Neural cell (in vitro differentiated cells): ENCODE results near the gene HPS4. TPM values are rescaled to one million over a fixed set of nuclear protein-coding genes. Genes with fewer than 3 reads are reported as not detected.

ENCODE experiments used
- H2AFZ ChIP-seq: fragments of 200-600, 300-800 bp; sonication (generic), shearing (Covaris generic); 2 replicates; pipeline ENCODE4 v1.6.0; 2014; ENCODE audit warnings: low read depth, mild to moderate bottlenecking, antibody characterized with exemption, low read length, moderate library complexity
- H3F3A ChIP-seq: fragments of 200-600 bp; shearing (Covaris generic); 2 replicates; pipeline ENCODE4 v1.6.1; 2016; ENCODE audit warnings: mild to moderate bottlenecking, moderate library complexity, mixed read lengths, antibody characterized with exemption, low read length; ENCODE audit not compliant: insufficient read depth, poor library complexity, severe bottlenecking
- H3K27ac ChIP-seq: fragments of 200-600, 300-800 bp; sonication (generic), shearing (Covaris generic); 2 replicates; pipeline ENCODE4 v1.5.1; 2014; ENCODE audit warnings: mild to moderate bottlenecking, low read length, moderate library complexity
- H3K27me3 ChIP-seq: fragments of 300-800, 200-600 bp; sonication (generic), shearing (Covaris generic); 2 replicates; pipeline ENCODE4 v1.6.0; 2014; ENCODE audit warnings: mild to moderate bottlenecking, low read depth, low read length, moderate library complexity; ENCODE audit not compliant: insufficient read depth
- H3K36me3 ChIP-seq: fragments of 300-800, 200-600 bp; sonication (generic), shearing (Covaris generic); 2 replicates; pipeline ENCODE4 v1.5.1; 2014; ENCODE audit warnings: mild to moderate bottlenecking, antibody characterized with exemption, low read length, moderate library complexity; ENCODE audit not compliant: insufficient read depth
- H3K4me2 ChIP-seq: fragments of 300-800, 200-600 bp; sonication (generic), shearing (Covaris generic); 2 replicates; pipeline ENCODE4 v1.6.0; 2014; ENCODE audit warnings: mild to moderate bottlenecking, low read length
- H3K4me3 ChIP-seq: fragments of 300-800, 200-600 bp; sonication (generic), shearing (Covaris generic); 2 replicates; pipeline ENCODE4 v1.5.1; 2014; ENCODE audit warnings: mild to moderate bottlenecking, low read length, moderate library complexity
- H3K79me2 ChIP-seq: fragments of 200-600 bp; shearing (Covaris generic); replicated peaks from 2 replicates; pipeline ENCODE4 v1.6.0; 2014; ENCODE audit warnings: mild to moderate bottlenecking, low read length, moderate library complexity; ENCODE audit not compliant: insufficient read depth
- H3K9ac ChIP-seq: fragments of 300-800, 200-600 bp; sonication (generic), shearing (Covaris generic); 2 replicates; pipeline ENCODE4 v1.6.1; 2016; ENCODE audit warnings: mild to moderate bottlenecking, low read length, mixed read lengths
- H3K9me2 ChIP-seq: fragments of 200-600 bp; shearing (Covaris generic); 2 replicates; pipeline ENCODE4 v1.6.1; 2016; ENCODE audit warnings: mild to moderate bottlenecking, low read length, mixed read lengths; ENCODE audit not compliant: insufficient read depth
- H3K9me3 ChIP-seq: fragments of 200-600, 300-800 bp; sonication (generic), shearing (Covaris generic); 2 replicates; pipeline ENCODE4 v1.6.1; 2016; ENCODE audit warnings: mild to moderate bottlenecking, mixed run types, low read length, moderate library complexity, mixed read lengths
- H4K20me1 ChIP-seq: fragments of 200-600 bp; shearing (Covaris generic); 2 replicates; pipeline ENCODE4 v1.6.1; 2016; ENCODE audit warnings: mild to moderate bottlenecking, mixed run types; ENCODE audit not compliant: insufficient read depth
- CTCF ChIP-seq: fragments of 450-650 bp; IDR thresholded peaks from 2 replicates; pipeline ENCODE4 v1.5.1; 2014; ENCODE audit warnings: antibody characterized with exemption, mild to moderate bottlenecking, moderate library complexity; ENCODE audit not compliant: poor library complexity, severe bottlenecking
- EP300 ChIP-seq: fragments of 450-650 bp; conservative IDR thresholded peaks from 2 replicates; pipeline ENCODE4 v1.6.1; 2014; ENCODE audit warnings: antibody characterized with exemption, mild to moderate bottlenecking, moderate library complexity; ENCODE audit not compliant: poor library complexity, severe bottlenecking
- EZH2 ChIP-seq: fragments of 200-600, 300-800 bp; shearing (Covaris generic), sonication (generic); IDR thresholded peaks from 2 replicates; pipeline ENCODE4 v1.6.1; 2014; ENCODE audit warnings: antibody characterized with exemption, low read length, borderline replicate concordance, mild to moderate bottlenecking; ENCODE audit not compliant: insufficient read depth, poor library complexity, severe bottlenecking
- MXI1 ChIP-seq: fragments of 450-650 bp; conservative IDR thresholded peaks from 2 replicates; pipeline ENCODE4 v1.6.1; 2014; ENCODE audit warnings: antibody characterized with exemption, mild to moderate bottlenecking; ENCODE audit not compliant: poor library complexity, severe bottlenecking
- POLR2AphosphoS5 ChIP-seq: IDR thresholded peaks from 2 replicates; pipeline ENCODE4 v1.6.1; 2012
- RAD21 ChIP-seq: fragments of 450-650 bp; conservative IDR thresholded peaks from 2 replicates; pipeline ENCODE4 v1.6.1; 2014; ENCODE audit warnings: antibody characterized with exemption, mild to moderate bottlenecking, moderate library complexity
- SMC3 ChIP-seq: fragments of 450-650 bp; conservative IDR thresholded peaks from 2 replicates; pipeline ENCODE4 v1.6.1; 2014; ENCODE audit warnings: antibody characterized with exemption, mild to moderate bottlenecking, moderate library complexity; ENCODE audit not compliant: poor library complexity
- TAF1 ChIP-seq: IDR thresholded peaks from 2 replicates; pipeline ENCODE4 v1.6.1; 2012; ENCODE audit warnings: low read depth
- polyA plus RNA-seq: library from polyadenylated mRNA; depleted of rRNA; stranded (reverse); fragments of >200 nt; gene quantifications from 2 replicates; pipeline ENCODE4 v1.2.3, GENCODE V29; 2014
- TF ChIP-seq, protein P1 (sequence below): IDR thresholded peaks from 2 replicates; pipeline ENCODE4 v1.6.1; 2012; ENCODE audit warnings: borderline replicate concordance

Gene HPS4
- polyA plus RNA-seq, 1 donor from 2014 or later = 54.1 TPM

DNA sequence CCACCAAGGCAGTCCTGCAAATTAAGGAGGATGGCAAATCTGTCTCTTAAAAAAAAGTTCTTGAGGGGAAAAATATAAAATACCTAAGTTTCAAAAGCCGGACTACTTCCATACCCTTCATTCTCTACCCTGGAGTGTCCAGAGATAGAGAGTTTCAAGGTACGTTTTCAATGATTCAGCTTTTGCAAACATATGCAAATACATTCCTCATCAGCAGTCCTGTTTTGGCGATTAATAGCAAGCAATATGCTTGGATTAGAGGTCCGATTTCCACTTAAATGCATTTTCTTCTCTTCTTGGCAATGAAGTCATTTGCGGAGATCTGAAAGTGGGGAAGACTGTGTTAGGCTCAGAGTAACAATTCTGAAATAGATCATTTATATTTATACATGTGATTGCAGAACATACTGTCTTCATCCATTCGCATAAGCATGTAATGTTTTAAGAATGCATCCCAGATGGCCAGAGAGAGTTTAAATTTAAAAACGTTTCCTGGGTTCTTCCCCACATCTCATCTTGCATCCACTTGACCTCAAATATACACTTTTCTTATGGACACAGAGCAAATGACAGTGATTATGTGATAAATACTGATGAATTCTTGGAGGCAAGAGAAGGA, 42.5 kb upstream of the HPS4 start (continued):
- TF ChIP-seq EP300 (no peak), MXI1 (no peak)

DNA sequence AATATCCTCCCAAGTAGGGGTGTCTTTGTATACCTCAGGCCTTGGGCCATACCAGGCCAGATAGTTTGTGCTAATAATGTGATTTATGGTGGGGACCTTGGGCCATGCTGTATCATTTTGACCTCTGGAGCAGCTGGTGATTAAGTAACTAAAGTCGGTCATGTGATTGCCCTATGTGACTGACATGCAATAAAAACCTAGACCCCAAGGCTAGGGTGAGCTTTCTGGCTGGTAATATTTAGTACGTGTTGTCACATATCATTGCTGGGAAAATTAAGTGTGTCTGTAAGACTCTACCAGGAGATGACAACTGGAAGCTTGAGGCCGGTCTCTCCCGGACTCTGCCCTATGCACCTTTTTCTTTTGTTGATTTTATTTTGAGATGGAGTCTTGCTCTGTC, 41.3 kb upstream of the HPS4 start:
- Histone ChIP-seq H3K4me2 (no peak overlapping the region), H3K27ac (no peak overlapping the region), H3K36me3 (no peaks in the 10 kb centered on the region), H3K9ac (no peak overlapping the region), H4K20me1 (no peaks in the 10 kb centered on the region), H3F3A (no peaks in the 10 kb centered on the region), H3K79me2 (no peaks in the 10 kb centered on the region), H3K9me3 (no peaks in the 10 kb centered on the region), H3K27me3 (no peaks in the 10 kb centered on the region), H3K9me2 (no peaks in the 10 kb centered on the region), H3K4me3 (no peak overlapping the region), H2AFZ (no peak overlapping the region)
- TF ChIP-seq TAF1 (no peak), EZH2 (no peak), SMC3 (no peak), MXI1 (no peak), CTCF (no peak), EP300 (no peak), POLR2AphosphoS5 (no peak)
- TF ChIP-seq, protein P1, sequence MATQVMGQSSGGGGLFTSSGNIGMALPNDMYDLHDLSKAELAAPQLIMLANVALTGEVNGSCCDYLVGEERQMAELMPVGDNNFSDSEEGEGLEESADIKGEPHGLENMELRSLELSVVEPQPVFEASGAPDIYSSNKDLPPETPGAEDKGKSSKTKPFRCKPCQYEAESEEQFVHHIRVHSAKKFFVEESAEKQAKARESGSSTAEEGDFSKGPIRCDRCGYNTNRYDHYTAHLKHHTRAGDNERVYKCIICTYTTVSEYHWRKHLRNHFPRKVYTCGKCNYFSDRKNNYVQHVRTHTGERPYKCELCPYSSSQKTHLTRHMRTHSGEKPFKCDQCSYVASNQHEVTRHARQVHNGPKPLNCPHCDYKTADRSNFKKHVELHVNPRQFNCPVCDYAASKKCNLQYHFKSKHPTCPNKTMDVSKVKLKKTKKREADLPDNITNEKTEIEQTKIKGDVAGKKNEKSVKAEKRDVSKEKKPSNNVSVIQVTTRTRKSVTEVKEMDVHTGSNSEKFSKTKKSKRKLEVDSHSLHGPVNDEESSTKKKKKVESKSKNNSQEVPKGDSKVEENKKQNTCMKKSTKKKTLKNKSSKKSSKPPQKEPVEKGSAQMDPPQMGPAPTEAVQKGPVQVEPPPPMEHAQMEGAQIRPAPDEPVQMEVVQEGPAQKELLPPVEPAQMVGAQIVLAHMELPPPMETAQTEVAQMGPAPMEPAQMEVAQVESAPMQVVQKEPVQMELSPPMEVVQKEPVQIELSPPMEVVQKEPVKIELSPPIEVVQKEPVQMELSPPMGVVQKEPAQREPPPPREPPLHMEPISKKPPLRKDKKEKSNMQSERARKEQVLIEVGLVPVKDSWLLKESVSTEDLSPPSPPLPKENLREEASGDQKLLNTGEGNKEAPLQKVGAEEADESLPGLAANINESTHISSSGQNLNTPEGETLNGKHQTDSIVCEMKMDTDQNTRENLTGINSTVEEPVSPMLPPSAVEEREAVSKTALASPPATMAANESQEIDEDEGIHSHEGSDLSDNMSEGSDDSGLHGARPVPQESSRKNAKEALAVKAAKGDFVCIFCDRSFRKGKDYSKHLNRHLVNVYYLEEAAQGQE = no peak

DNA sequence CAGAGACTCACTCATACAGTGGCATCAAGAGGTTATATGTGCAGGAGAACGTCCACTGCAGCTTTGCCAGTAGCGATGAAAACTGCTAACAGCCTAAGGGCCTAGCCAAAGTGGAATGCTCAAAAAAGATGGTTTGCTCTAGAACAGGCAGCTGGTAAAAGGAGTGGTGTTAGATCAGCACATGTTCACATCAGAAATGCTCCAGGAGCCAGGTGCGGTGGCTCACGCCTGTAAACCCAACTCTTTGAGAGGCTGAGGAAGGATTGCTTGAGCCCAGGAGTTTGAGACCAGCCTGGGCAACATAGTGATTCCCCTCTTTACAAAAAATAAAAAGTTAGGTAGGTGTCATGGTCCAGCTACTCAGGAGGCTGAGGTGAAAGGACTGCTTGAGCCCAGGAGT, 39.0 kb upstream of the HPS4 start:
- TF ChIP-seq CTCF (no peak), EP300 (no peak), SMC3 (no peak), TAF1 (no peak), POLR2AphosphoS5 (no peak), RAD21 (no peak), EZH2 (no peak), MXI1 (no peak)
- TF ChIP-seq, protein P1 = no peak
- Histone ChIP-seq H3K79me2 (no peaks in the 10 kb centered on the region), H3F3A (no peaks in the 10 kb centered on the region), H3K9me3 (no peaks in the 10 kb centered on the region), H2AFZ (no peak overlapping the region), H3K9ac (no peak overlapping the region), H3K9me2 (no peaks in the 10 kb centered on the region), H3K4me3 (no peak overlapping the region), H3K4me2 (no peak overlapping the region), H3K27ac (no peak overlapping the region), H4K20me1 (no peaks in the 10 kb centered on the region), H3K27me3 (no peaks in the 10 kb centered on the region), H3K36me3 (no peaks in the 10 kb centered on the region)
